ENCODE data around the gene APOA4. TPM values are rescaled to one million over a fixed set of nuclear protein-coding genes. Genes with fewer than 3 reads are reported as not detected.
A peak's percentile ranks its signal among the peaks of the same experiment; 100 is the strongest.

APOA4 gene
- total and polyA plus RNA-seq, 11 donors, result 0.86 TPM; not detected in 10

- DNase-seq (peak; percentile 92 to 96 (median 93)), ATAC-seq (peak; percentile 89 to 95 (median 94))
- peaks cover 8 to 40% (median 21%) of the 10 kb centered on the region in 12 donors for H3K4me1 ChIP-seq
- H3K9me3 ChIP-seq, result no peaks in the 10 kb centered on the region
- intact Hi-C loops (cut with DNase I), result no loop called here
- 0 to 1% (median 0%) methylated on average over 25 to 73 of the region's 73 CpGs for WGBS, 4 donors
- peak in 1 of 12 donors; percentile 14 for TF ChIP-seq CTCF (IDR thresholded peaks at IDR 0.05)
- peak in 1 of 2 donors; percentile 63 for TF ChIP-seq POLR2A (IDR thresholded peaks at IDR 0.05)
- peaks cover 0 to 42% (median 27%) of the 10 kb centered on the region in 9 donors for H3K36me3 ChIP-seq
- peak within 1 kb of the TSS; percentile 77 to 97 (median 90) for H3K27ac ChIP-seq
- H3K4me3 ChIP-seq, result peak within 1 kb of the TSS; percentile 64 to 99 (median 83)
- no peaks in the 10 kb centered on the region for H3K27me3 ChIP-seq
Observed at GRCh38 chr11:116772443-116773202, 50.5 kb downstream of the APOA4 start, which contains the start of gene BUD13. BUD13 (minus strand) TSS chr11:116772987; CDS start chr11:116772964, 23 bp downstream.

DNA sequence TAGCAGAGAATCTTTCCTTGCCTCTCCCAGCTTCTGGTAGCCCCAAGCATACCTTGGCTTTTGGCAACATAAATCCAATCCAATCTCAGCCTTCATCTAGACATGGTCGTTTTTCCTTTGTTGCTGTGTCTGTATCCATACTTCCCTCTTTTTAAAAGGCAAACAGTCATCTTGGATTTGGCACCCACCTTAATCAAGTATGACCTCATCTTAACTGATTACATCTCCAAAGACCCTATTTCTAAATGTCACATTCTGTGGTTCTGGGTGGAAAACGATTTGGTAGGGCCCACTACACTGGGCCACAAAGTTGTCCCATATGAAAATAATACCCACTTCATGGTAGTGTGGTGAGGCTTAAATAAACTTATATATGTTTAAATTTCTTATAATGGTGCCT, 51.2 kb downstream of the APOA4 start:
- WGBS, 4 donors, result 9 to 11% (median 10%) methylated on average over 2 of the region's 2 CpGs
- no peak for TF ChIP-seq CTCF (IDR thresholded peaks at IDR 0.05)
- TF ChIP-seq POLR2A (IDR thresholded peaks at IDR 0.05), result no peak
- DNase-seq (no peak), ATAC-seq (no peak)
- H3K27me3 ChIP-seq, result no peaks in the 10 kb centered on the region
- peak overlapping the region in 10 of 12 donors; percentile 84 to 97 (median 92) for H3K27ac ChIP-seq
- H3K4me1 ChIP-seq, result peaks cover 8 to 40% (median 21%) of the 10 kb centered on the region in 12 donors
- peaks cover 0 to 41% (median 23%) of the 10 kb centered on the region in 9 donors for H3K36me3 ChIP-seq
- intact Hi-C loops (cut with DNase I), result no loop called here
- no peaks in the 10 kb centered on the region for H3K9me3 ChIP-seq
- peak overlapping the region; percentile 64 to 99 (median 83) for H3K4me3 ChIP-seq

Other genes with a start within 250 kb of the APOA4 start
- 10 to 100 TPM in 1 of 9 donors, 1 to 10 TPM in 8; 5.8 to 10.0 (median 7.1) TPM for gene BUD13, start 50.3 kb downstream of the APOA4 start, total RNA-seq
- 1 to 10 TPM; 4.3 to 8.5 TPM for gene BUD13, start 50.3 kb downstream of the APOA4 start, polyA plus RNA-seq
- gene ZPR1, start 35.3 kb downstream of the APOA4 start, total RNA-seq, result 10 to 100 TPM in 8 of 9 donors, 1 to 10 TPM in 1; 9.7 to 48.7 (median 27.1) TPM
- 10 to 100 TPM in 1 of 2 donors, 1 to 10 TPM in 1; 6.2 to 59.4 TPM for gene ZPR1, start 35.3 kb downstream of the APOA4 start, polyA plus RNA-seq
- not detected for gene APOA5, start 31.4 kb downstream of the APOA4 start, total RNA-seq
- not detected for gene APOA5, start 31.4 kb downstream of the APOA4 start, polyA plus RNA-seq
- gene APOC3, start 6.6 kb upstream of the APOA4 start, total RNA-seq, result 1 to 10 TPM in 1 of 9 donors, under 1 TPM in 1, not detected in 7; 0.39 to 9.9 TPM
- gene APOC3, start 6.6 kb upstream of the APOA4 start, polyA plus RNA-seq, result not detected
- gene APOA1, start 14.3 kb upstream of the APOA4 start, total RNA-seq, result 100 to 1,000 TPM in 2 of 9 donors, 10 to 100 TPM in 6, 1 to 10 TPM in 1; 10.0 to 383 (median 59.3) TPM
- 100 to 1,000 TPM in 1 of 2 donors, 10 to 100 TPM in 1; 87.7 to 422 TPM for gene APOA1, start 14.3 kb upstream of the APOA4 start, polyA plus RNA-seq